Activated CD4-positive, alpha-beta memory T cell treated with anti-CD3 and anti-CD28 coated beads for 36 hours (primary cell): ENCODE measurements around the gene SIGLEC12. TPM values are rescaled to one million over a fixed set of nuclear protein-coding genes. Genes with fewer than 3 reads are reported as not detected.
A peak's percentile ranks its signal among the peaks of the same experiment; 100 is the strongest.
"Not testable (repeated sequence)": the region's sequence is repeated elsewhere in the genome, so short reads cannot be mapped to it uniquely, and the experiment has no call there.

ENCODE experiments used
- CTCF ChIA-PET: fragments of 350-600 bp; sonication (Branson Sonifier 250); formaldehyde crosslinking; loops from one replicate; lab custom pipeline; 2021; ENCODE audit warnings: antibody characterized with exemption, inconsistent platforms; lab: Charles Lee
- POLR2A ChIA-PET: fragments of 350-600 bp; sonication (Branson Sonifier 250); formaldehyde crosslinking; loops from one replicate; lab custom pipeline; 2021; ENCODE audit warnings: antibody characterized with exemption; lab: Charles Lee
- DNase-seq: peaks from one replicate; pipeline ENCODE4 v3.0.0-alpha.2; 2020
- H3K27ac Mint-ChIP-seq: one replicate; pipeline ENCODE4 v1.8.0; 2021; ENCODE audit warnings: mixed read lengths
- H3K27me3 Mint-ChIP-seq: one replicate; pipeline ENCODE4 v1.8.0; 2021; ENCODE audit warnings: mixed read lengths
- H3K36me3 Mint-ChIP-seq: one replicate; pipeline ENCODE4 v1.8.0; 2021; ENCODE audit warnings: mixed read lengths
- H3K4me1 Mint-ChIP-seq: one replicate; pipeline ENCODE4 v1.8.0; 2021; ENCODE audit warnings: low read depth, mixed read lengths
- H3K4me3 Mint-ChIP-seq: one replicate; pipeline ENCODE4 v1.8.0; 2021; ENCODE audit warnings: mild to moderate bottlenecking, mixed read lengths
- H3K9me3 Mint-ChIP-seq: one replicate; pipeline ENCODE4 v1.8.0; 2021; ENCODE audit warnings: mixed read lengths
- intact Hi-C: fragments of 100-400 bp; cut with micrococcal nuclease; formaldehyde crosslinking; loops from one replicate; pipeline ENCODE4 v1.15.1; 2023
- total RNA-seq, 2 experiments: library from RNA; stranded (reverse); gene quantifications; one replicate each; pipeline ENCODE4 v1.2.3, GENCODE V29; 2021

Gene SIGLEC12
- total RNA-seq, 2 experiments from 2014 or later, result 0.22 to 0.24 TPM

DNA sequence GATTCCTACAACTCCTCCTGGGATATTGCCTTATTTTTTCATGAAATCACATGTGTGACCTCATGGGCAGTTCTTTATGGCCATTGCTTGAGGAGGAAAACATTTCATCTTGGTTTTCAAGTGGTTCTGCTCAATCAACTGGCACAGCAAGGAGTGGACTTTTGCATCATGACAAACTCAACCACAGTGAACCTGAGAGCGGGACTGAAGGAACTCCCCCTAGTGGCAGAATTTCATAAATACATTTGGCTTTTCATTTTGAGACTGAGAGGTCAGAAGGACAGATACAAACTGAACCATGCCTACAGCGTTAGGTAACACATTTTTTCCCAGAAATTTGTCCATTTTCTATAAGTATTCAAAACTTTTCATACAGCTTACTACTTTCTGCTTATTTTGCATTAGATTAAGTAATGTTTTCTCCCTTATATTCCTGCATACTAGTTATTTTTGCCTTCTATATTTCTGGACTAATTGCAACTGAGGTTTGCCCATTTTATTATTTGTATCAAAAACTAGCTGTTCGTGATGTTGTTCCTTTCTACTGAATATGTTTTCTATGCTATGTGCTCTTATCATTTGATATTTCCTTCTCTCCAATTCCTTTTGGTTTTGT is 13.4 kb upstream of the SIGLEC12 start:
- H3K27me3 Mint-ChIP-seq, result peaks cover 25% of the 10 kb centered on the region
- peaks cover 12% of the 10 kb centered on the region for H3K4me1 Mint-ChIP-seq
- no peaks in the 10 kb centered on the region for H3K36me3 Mint-ChIP-seq
- POLR2A ChIA-PET, result interaction anchor here (0.7 kb wide), 1 partner anchor 94 kb away, joined by 4 read pairs; no protein-coding TSS in a partner anchor
- CTCF ChIA-PET, result interaction anchor here (0.6 to 6.6 kb wide), 36 partner anchors 8 to 263 kb away, joined by 3 to 150 read pairs (median 4); partner anchors contain the start of gene SIGLEC10
- intact Hi-C loops, result loop anchor here (1.0 to 10.0 kb wide), 3 partner anchors 42 to 140 kb away; no protein-coding TSS in a partner anchor
- H3K27ac Mint-ChIP-seq, result no peak overlapping the region
- peak; percentile 28 for DNase-seq
- no peak overlapping the region for H3K4me3 Mint-ChIP-seq
- H3K9me3 Mint-ChIP-seq, result no peaks in the 10 kb centered on the region

DNA sequence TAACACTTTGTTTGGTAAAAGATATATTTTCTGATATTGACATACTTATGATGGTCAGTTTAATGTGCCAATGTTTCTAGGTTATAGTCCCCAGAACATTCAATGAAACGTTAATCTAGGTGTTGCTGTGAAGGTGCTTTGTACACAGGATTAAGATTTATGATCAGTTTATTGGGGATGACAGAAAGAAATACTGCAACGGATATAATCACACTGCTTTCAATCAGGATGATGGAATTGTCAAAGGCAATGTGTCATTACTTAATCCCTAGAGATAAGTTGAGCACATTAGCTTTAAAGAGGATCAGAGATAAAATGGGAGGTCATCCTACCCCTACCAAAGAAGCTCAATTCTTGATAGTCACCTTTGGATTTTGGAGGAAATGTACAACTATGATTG is 12.4 kb upstream of the SIGLEC12 start:
- no peaks in the 10 kb centered on the region for H3K9me3 Mint-ChIP-seq

DNA sequence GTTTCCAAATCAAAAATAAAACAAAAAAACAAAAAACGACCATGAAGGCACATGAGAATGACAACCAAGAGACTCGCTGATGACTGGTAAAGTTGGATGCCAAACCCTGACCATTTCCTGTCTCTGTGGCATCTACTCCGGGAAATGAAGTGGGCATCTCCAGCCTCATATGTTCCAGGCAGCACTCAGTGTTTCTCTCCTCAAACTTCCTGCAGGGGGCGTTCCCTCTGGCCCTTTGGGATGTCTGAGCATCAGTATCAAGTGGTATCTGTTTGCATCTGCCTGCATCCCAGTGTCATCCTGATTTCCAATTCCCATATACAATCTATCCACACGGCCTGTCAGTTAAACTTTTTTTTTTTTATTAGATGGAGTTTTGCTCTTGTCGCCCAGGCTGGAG is 9.8 kb upstream of the SIGLEC12 start:
- Mint-ChIP-seq H3K4me3 (no peak overlapping the region), H3K4me1 (peaks cover 12% of the 10 kb centered on the region), H3K27ac (no peak overlapping the region), H3K27me3 (peaks cover 17% of the 10 kb centered on the region), H3K36me3 (no peaks in the 10 kb centered on the region), H3K9me3 (no peaks in the 10 kb centered on the region)
- CTCF ChIA-PET, result interaction anchor here (0.5 to 6.6 kb wide), 2 partner anchors 38 to 1375 kb away, joined by 3 to 150 read pairs; no protein-coding TSS in a partner anchor
- POLR2A ChIA-PET, result no interaction called here
- DNase-seq, result peak; percentile 51
- intact Hi-C loops, result loop anchor here (10.0 kb wide), 1 partner anchor 143 kb away; no protein-coding TSS in a partner anchor

More for the DNA sequence above, 12.4 kb upstream of the SIGLEC12 start:
- Mint-ChIP-seq H3K36me3 (no peaks in the 10 kb centered on the region), H3K27ac (no peak overlapping the region), H3K4me3 (no peak overlapping the region), H3K27me3 (peaks cover 23% of the 10 kb centered on the region), H3K4me1 (peaks cover 12% of the 10 kb centered on the region)
- no peak for DNase-seq
- ChIA-PET POLR2A (no interaction called here), CTCF (interaction anchor here (0.7 to 6.6 kb wide), 23 partner anchors 9 to 254 kb away, joined by 3 to 150 read pairs (median 4); partner anchors contain the start of gene SIGLEC10)
- intact Hi-C loops, result loop anchor here (10.0 kb wide), 1 partner anchor 141 kb away; no protein-coding TSS in a partner anchor

DNA sequence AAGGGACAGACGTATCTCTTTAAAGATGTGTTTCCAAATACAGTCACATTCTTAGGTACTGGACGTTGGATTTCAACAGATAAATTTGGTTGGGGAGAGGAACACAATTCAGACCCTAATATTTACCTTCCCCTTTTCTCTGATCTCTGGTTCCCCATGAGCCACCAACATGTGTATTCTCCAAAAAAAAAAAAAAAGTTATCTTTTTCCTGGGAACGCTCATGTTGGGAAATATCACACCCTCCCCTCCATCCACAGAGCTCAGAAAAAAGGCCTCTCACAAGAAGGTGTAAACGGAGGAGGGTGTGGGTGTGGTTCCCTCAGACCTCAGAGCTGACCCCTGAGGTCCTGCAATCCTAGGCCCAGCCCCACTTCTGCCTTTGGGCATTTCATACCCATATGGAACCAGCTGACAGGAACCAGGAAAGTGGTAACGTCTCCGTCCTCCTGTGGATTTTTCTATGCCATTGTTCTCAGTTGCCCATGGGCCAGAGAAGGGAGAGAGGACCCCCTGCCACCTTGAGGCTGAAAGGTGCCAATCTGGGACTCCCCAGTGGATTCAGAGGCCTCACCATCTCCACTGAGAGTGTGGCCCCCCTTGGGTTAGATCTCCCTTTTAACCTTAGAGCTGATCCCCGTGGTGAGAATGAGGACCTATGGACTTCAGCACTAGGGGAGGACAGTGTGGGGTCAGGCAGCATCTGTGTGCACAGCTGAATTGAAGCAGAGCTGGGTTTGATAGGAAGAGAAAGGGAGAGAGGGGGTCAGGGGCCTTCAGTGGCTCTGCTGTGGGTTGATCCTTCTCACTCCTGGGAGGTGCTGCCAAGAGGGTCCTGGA is 8.4 kb upstream of the SIGLEC12 start:
- H3K27ac Mint-ChIP-seq, result no peak overlapping the region
- H3K4me1 Mint-ChIP-seq, result peaks cover 11% of the 10 kb centered on the region
- intact Hi-C loops, result loop anchor here (10.0 kb wide), 1 partner anchor 145 kb away; no protein-coding TSS in a partner anchor
- H3K9me3 Mint-ChIP-seq, result no peaks in the 10 kb centered on the region
- ChIA-PET CTCF (interaction anchor here (0.6 to 1.2 kb wide), 3 partner anchors 86 to 127 kb away, joined by 3 to 5 read pairs (median 3); no protein-coding TSS in a partner anchor), POLR2A (interaction anchor here (0.5 kb wide), 1 partner anchor 21 kb away, joined by 3 read pairs; no protein-coding TSS in a partner anchor)
- H3K27me3 Mint-ChIP-seq, result peaks cover 17% of the 10 kb centered on the region
- no peaks in the 10 kb centered on the region for H3K36me3 Mint-ChIP-seq
- H3K4me3 Mint-ChIP-seq, result no peak overlapping the region
- no peak for DNase-seq

DNA sequence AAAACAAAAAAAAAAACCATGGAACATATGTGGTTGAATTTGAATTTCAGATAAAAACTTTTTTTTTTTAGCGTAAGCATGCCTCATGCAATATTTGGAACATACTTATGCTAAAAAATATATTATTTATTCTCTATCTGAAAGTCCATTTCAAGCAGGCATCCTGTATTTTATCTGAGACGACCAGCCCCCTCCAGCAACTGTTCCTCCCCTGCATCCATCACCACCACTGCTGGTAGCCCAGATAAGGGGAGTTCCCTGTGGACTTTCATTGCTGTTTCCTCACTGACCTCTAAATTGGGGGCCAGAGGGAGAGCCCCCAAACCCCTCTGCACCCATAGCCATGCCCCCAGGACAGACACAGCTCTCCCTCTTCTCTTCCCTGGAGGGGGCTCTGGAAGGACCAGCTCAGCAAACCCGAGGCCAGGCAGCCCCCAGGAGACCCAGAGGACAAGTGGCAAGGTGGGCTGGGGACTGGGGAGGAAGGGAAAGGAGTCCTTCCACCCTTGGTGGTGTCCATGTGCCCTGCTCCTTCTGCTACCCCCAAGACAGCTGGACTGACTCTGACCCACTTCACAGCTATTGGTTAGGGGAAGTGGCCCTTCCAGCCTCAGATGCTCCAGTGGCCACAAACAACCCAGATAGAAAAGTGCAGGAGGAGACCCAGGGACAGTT is 6.6 kb upstream of the SIGLEC12 start:
- POLR2A ChIA-PET, result no interaction called here
- intact Hi-C loops, result no loop called here
- peaks cover 14% of the 10 kb centered on the region for H3K27me3 Mint-ChIP-seq
- peaks cover 5% of the 10 kb centered on the region for H3K9me3 Mint-ChIP-seq
- DNase-seq, result no peak
- H3K4me3 Mint-ChIP-seq, result no peak overlapping the region
- H3K36me3 Mint-ChIP-seq, result no peaks in the 10 kb centered on the region
- no peak overlapping the region for H3K27ac Mint-ChIP-seq
- CTCF ChIA-PET, result interaction anchor here (0.9 to 3.2 kb wide), 2 partner anchors 29 to 35 kb away, joined by 3 to 16 read pairs; no protein-coding TSS in a partner anchor
- peaks cover 8% of the 10 kb centered on the region for H3K4me1 Mint-ChIP-seq

DNA sequence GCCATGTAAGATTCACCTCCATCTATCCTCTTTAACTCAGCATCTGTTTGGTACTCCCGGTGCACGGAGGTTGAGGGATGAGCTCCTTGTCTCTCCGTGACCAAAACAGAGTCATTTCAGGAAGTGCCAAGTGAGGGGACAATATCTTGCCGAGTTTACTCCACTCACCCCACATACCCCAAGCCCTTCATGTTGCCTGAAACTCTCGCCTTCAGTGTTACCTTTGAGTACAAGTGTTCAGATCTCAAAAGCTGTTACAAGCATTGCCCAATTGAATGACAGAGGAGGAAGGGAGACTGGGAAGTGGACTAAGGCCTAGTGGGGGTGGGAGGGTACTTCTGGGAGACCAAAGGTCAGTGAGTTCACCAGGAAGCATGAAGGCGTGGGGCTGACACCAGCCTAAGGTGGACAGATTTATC is 6.0 kb upstream of the SIGLEC12 start:
- H3K9me3 Mint-ChIP-seq, result peaks cover 5% of the 10 kb centered on the region
- no peak overlapping the region for H3K4me3 Mint-ChIP-seq
- DNase-seq, result no peak
- H3K36me3 Mint-ChIP-seq, result no peaks in the 10 kb centered on the region
- intact Hi-C loops, result no loop called here
- ChIA-PET CTCF (interaction anchor here (0.9 to 3.2 kb wide), 2 partner anchors 28 to 34 kb away, joined by 3 to 16 read pairs; no protein-coding TSS in a partner anchor), POLR2A (no interaction called here)
- no peak overlapping the region for H3K27ac Mint-ChIP-seq
- H3K4me1 Mint-ChIP-seq, result peaks cover 8% of the 10 kb centered on the region
- peaks cover 11% of the 10 kb centered on the region for H3K27me3 Mint-ChIP-seq

DNA sequence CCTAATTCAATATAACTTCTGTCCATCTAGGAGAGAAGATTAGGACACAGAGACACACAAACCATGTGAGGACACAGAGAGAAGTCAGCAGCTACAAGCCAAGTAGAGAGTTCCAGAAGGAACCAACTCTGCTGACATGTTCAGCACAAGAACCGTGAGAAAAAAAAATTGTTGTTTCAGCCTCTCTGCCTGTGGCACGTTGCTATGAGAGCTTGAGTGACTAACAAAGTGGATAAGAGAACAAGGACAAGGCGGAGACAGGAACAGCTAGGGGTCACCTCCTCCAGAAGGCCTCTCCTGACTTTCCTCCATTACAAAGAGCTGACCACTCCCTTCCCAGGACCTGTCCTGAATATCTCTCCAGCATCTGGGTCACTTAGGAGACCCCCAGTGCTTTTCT is 5.6 kb upstream of the SIGLEC12 start:
- intact Hi-C loops, result no loop called here
- ChIA-PET POLR2A (no interaction called here), CTCF (interaction anchor here (0.9 to 3.2 kb wide), 2 partner anchors 28 to 34 kb away, joined by 3 to 16 read pairs; no protein-coding TSS in a partner anchor)
- H3K4me3 Mint-ChIP-seq, result no peak overlapping the region
- peaks cover 5% of the 10 kb centered on the region for H3K9me3 Mint-ChIP-seq
- peaks cover 10% of the 10 kb centered on the region for H3K27me3 Mint-ChIP-seq
- no peak overlapping the region for H3K27ac Mint-ChIP-seq
- H3K36me3 Mint-ChIP-seq, result no peaks in the 10 kb centered on the region
- H3K4me1 Mint-ChIP-seq, result peaks cover 8% of the 10 kb centered on the region
- DNase-seq, result no peak

DNA sequence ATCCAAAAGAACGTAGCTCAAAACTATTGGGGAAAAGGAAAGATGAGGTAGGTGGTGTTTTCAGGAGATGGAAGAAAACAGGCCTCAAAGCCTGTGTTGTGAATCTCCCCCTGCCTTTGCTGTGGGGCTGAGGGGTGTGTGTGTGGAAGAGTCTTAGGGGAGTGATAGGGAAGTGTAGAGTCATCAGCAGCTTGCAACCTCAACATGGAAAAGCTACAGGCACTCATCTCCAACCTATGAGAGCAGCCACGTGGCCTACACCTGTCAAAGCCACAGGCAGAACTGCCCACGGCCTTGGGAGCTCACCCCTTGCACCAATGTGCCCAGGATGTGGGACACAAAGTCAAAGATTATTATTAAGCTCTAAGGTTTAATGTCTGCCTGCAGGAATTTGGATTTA is 4.3 kb upstream of the SIGLEC12 start:
- Mint-ChIP-seq H3K4me1 (peaks cover 13% of the 10 kb centered on the region), H3K36me3 (no peaks in the 10 kb centered on the region), H3K27ac (no peak overlapping the region), H3K27me3 (peaks cover 4% of the 10 kb centered on the region), H3K9me3 (peaks cover 5% of the 10 kb centered on the region), H3K4me3 (no peak overlapping the region)
- intact Hi-C loops, result no loop called here
- no peak for DNase-seq
- ChIA-PET CTCF (interaction anchor here (0.7 to 3.2 kb wide), 3 partner anchors 10 to 134 kb away, joined by 3 to 16 read pairs (median 8); no protein-coding TSS in a partner anchor), POLR2A (no interaction called here)

DNA sequence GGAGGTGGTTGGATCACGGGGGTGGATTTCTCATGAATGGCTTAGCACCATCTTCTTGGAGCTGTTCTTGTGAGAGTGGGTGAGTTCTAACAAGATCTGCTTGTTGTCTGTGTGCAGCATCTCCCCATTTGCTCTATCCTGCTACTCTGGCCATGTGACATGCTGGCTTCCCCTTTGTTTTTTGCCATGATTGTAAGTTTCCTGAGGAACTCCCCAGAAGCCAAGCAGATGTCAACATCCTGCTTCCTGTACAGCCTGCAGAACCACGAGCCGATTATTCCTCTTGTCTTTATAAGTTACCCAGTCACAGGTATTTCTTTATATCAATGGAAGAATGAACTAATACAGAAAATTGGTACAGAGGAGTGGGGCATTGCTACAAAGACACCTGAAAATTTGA is 2.3 kb upstream of the SIGLEC12 start:
- ChIA-PET CTCF (interaction anchor here (1.0 kb wide), 2 partner anchors 31 to 105 kb away, joined by 3 to 5 read pairs; no protein-coding TSS in a partner anchor), POLR2A (no interaction called here)
- Mint-ChIP-seq H3K4me1 (peaks cover 11% of the 10 kb centered on the region), H3K9me3 (peaks cover 5% of the 10 kb centered on the region), H3K36me3 (no peaks in the 10 kb centered on the region), H3K27ac (no peak overlapping the region), H3K27me3 (peaks cover under 1% of the 10 kb centered on the region), H3K4me3 (no peak overlapping the region)
- DNase-seq, result no peak
- intact Hi-C loops, result no loop called here

DNA sequence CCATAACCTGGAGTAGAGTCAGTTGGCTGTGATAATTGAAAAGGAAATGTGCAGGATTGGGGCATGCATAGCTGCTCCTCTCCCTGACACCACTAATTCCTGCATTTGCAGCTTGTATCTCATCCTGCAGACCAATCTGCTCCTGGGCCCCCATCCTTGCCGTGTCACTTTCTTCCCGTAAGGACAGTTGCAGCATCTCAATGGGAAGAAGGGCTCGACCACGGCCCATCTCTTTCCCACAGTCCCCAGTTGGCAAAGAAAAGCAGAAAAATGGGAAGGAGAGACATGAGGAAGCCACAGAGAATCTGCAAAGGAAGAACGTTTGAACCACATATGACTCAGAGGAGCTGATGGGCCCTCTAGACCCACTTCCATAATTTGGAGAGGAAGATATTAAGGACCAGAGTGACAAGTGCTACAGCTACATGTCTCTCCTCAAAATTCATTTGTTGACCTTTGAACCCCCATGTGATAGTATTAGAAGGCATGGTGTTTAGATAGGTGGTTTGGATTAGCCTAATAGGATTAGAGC is 1.8 kb upstream of the SIGLEC12 start:
- ChIA-PET CTCF (interaction anchor here (1.0 kb wide), 1 partner anchor 10 kb away, joined by 4 read pairs; no protein-coding TSS in a partner anchor), POLR2A (interaction anchor here (0.7 kb wide), 1 partner anchor 14 kb away, joined by 3 read pairs; no protein-coding TSS in a partner anchor)
- DNase-seq, result no peak
- peaks cover 4% of the 10 kb centered on the region for H3K27me3 Mint-ChIP-seq
- intact Hi-C loops, result no loop called here
- no peaks in the 10 kb centered on the region for H3K36me3 Mint-ChIP-seq
- H3K9me3 Mint-ChIP-seq, result peaks cover 5% of the 10 kb centered on the region
- H3K27ac Mint-ChIP-seq, result no peak overlapping the region
- H3K4me1 Mint-ChIP-seq, result peaks cover 11% of the 10 kb centered on the region
- H3K4me3 Mint-ChIP-seq, result no peak overlapping the region

DNA sequence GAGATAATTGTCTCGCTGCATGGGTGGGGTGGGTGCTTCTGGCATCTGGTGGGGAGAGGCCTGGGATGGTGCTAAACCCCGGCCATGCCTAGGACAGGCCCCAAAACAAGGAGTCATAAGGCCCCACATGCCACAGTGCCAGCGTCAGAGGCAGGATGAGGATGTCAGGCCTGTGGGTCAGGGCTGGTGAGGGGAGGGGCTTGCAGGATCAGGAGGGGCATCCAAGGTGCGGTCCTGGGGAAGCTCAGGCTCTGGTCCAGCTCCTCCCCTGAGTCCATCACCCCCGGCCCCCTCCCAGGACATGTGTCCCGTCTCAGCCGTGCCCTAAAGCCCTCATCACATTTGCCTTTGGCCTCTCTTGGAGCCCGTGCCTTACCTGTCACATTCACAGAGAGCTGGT is 669 bp downstream of the SIGLEC12 start:
- H3K36me3 Mint-ChIP-seq, CTCF ChIA-PET, H3K27ac Mint-ChIP-seq, H3K27me3 Mint-ChIP-seq, POLR2A ChIA-PET, H3K9me3 Mint-ChIP-seq, DNase-seq, H3K4me3 Mint-ChIP-seq, intact Hi-C loops: not testable (repeated sequence)
- peaks cover 11% of the 10 kb centered on the region for H3K4me1 Mint-ChIP-seq
